GM12872 (cell line): ENCODE measurements around the gene DCLRE1A.

Source experiments
- TF ChIP-seq, protein P1 (sequence below): IDR thresholded peaks from 3 replicates; pipeline ENCODE4 v1.5.1; 2011; ENCODE audit warnings: low read depth, mild to moderate bottlenecking, low read length, moderate library complexity; ENCODE audit not compliant: insufficient read depth

The DCLRE1A gene

DNA sequence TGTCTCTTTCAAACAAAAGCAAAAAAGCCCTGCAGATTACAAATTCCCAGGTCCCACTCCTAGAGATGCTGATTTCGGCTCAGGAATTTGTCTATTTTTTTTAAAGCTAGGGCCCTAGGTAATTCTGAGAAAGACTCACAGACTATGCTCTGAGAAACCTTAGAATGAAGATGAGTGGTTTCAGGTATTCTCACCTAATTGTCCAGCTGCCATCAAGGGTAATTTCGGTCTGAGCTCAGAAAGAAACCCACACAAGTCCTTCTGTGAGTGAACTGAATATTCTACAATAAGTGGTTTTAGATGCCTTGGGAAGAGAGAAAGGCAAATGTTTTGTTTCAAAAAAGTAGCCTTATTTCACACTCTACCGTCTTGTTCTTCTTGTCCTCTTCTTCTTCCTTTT, 45.7 kb downstream of the DCLRE1A start:
- TF ChIP-seq, protein P1, sequence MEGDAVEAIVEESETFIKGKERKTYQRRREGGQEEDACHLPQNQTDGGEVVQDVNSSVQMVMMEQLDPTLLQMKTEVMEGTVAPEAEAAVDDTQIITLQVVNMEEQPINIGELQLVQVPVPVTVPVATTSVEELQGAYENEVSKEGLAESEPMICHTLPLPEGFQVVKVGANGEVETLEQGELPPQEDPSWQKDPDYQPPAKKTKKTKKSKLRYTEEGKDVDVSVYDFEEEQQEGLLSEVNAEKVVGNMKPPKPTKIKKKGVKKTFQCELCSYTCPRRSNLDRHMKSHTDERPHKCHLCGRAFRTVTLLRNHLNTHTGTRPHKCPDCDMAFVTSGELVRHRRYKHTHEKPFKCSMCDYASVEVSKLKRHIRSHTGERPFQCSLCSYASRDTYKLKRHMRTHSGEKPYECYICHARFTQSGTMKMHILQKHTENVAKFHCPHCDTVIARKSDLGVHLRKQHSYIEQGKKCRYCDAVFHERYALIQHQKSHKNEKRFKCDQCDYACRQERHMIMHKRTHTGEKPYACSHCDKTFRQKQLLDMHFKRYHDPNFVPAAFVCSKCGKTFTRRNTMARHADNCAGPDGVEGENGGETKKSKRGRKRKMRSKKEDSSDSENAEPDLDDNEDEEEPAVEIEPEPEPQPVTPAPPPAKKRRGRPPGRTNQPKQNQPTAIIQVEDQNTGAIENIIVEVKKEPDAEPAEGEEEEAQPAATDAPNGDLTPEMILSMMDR: no peak

DNA sequence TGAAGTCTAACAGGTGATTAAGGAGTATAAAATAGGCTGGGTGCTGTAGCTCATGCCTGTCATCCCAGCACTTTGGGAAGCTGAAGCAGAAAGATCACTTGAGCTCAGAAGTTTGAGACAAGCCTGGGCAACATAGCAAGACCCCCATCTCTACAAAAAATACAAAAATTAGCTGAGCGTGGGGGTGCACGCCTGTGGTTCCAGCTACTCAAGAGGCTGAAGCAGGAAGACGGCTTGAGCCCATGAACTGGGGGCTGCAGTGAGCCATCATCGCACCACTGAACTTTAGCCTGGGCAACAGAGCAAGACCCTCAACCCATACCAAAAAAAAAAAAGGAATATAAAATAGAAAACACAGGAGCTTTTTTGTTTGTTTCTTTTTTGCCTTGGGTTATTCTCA, 47.4 kb downstream of the DCLRE1A start:
- TF ChIP-seq, protein P1: no peak

DNA sequence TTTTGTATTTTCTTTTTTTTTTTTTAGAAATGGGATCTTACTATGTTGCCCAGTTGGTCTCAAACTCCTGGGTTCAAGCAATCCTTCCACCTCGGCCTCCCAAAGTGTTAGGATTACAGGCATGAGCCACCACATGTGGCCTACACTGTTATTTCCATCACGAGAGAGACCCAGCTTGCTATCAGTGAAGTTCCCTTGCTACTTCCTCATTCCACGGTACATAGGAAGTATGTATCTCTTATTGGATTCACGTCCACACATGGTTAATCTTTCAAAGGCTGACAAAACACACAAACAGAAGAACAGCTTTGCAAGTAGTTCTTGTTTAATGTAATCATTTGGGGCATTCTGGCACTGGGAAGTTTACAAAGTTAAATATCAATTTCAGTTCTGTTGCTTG, 50.9 kb downstream of the DCLRE1A start:
- TF ChIP-seq, protein P1: no peak

DNA sequence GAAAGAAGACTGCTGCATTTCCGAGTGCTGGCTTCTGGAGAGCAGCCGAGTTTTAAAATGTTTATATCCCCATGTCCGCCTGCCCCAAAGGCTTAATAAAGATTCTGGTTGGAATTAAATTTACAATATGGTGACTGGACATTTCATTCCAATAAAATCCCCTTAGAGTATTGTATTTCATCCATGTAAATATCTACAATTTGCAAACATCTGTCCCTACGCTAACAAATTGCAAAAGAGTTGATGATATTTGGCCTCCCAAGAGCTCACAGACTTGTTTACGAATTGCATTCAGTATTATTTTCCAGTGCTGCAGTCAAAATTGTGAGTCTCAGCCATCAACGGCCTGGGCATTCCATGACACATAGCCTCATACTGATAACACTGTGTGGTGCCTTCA, 52.3 kb downstream of the DCLRE1A start:
- TF ChIP-seq, protein P1: no peak

DNA sequence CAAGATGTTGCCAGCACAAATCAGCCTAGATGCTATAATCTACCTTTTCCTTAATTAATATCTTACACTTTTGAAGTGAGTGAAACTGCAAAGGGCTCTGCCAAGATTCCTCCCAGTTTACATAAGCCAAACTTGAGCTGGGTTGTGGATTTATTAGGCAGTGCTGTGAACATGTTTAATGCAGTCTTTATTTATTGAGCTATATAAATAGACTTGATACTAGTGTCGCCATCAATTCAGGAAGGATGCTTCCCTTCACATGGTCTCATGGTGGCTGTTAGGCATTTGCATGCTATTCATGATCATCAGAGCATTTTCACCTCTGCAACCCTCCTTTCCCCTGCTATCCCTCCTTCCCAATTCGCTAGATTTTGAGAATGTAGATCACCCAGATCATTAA, 62.2 kb downstream of the DCLRE1A start:
- TF ChIP-seq, protein P1: no peak

DNA sequence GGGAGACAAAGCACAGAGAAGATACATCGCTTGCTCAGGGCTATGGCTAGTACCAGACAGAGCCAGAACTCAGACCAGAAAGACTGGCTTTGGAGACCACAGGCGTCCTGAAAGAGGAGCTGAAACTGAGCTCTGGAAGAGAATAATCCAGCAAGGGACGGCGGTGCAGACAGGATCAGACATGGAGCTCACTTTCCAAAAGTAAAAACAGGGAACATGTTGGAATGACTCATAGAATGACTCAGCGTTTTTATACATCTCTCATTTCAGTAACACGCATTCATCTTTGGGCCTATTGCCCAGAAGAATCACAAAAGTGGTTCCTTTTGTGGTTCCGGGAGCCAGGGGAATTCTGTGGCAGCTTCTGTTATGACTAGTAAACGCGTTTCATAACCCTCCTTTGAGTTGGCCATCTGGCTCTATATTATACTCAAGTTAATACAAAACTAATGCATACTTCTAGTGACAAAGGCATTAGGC, 65.2 kb downstream of the DCLRE1A start:
- TF ChIP-seq, protein P1: no peak
